ENCODE data around the gene KCNT2. TPM values are rescaled to one million over a fixed set of nuclear protein-coding genes. Genes with fewer than 3 reads are reported as not detected.

The KCNT2 gene
- total and polyA plus RNA-seq, 2 of the 8 experiments (the other 6 are each of a cell fraction or from before 2014, with no cell fraction given) = 2.3 to 10.2 TPM

GRCh38 chr1:196385109-196385508, 223.1 kb downstream of the KCNT2 start:
- TF ChIP-seq ZNF274 (IDR thresholded peaks at IDR 0.05; ENCODE audit: borderline replicate concordance, extremely low read depth, low read length) (no peak), SRF (IDR thresholded peaks at IDR 0.05; ENCODE audit: low read depth, low read length) (no peak), SIRT6 (IDR thresholded peaks at IDR 0.05; ENCODE audit: low read length) (no peak), CBX5 (IDR thresholded peaks at IDR 0.05; ENCODE audit: low read depth, low read length) (no peak), PHF8 (conservative IDR thresholded peaks at IDR 0.05; ENCODE audit: low read depth, low read length) (no peak), USF2 (IDR thresholded peaks at IDR 0.05; ENCODE audit: low read length) (no peak), KDM5A (IDR thresholded peaks at IDR 0.05; ENCODE audit: low read length) (no peak), POU5F1 (IDR thresholded peaks at IDR 0.05; ENCODE audit: low read depth, low read length) (no peak), E2F6 (IDR thresholded peaks at IDR 0.05) (no peak), CHD2 (IDR thresholded peaks at IDR 0.05; ENCODE audit: low read length) (no peak), EP300 (IDR thresholded peaks at IDR 0.05; ENCODE audit: borderline replicate concordance in 1 of 2, low read depth in 2 of 2, low read length in 2 of 2) (no peak), NANOG (IDR thresholded peaks at IDR 0.05; ENCODE audit: insufficient read depth, low read depth, low read length, poor library complexity, severe bottlenecking) (no peak), HDAC6 (IDR thresholded peaks at IDR 0.05; ENCODE audit: low read depth, low read length) (no peak)
- Histone ChIP-seq H2BK15ac (ENCODE audit: low read length) (no peak overlapping the region), H3K4ac (replicated peaks; ENCODE audit: insufficient read length, low read depth, low read length) (no peak overlapping the region), H4K8ac (ENCODE audit: extremely low read depth, insufficient read depth, low read length) (no peak overlapping the region), H2AFZ (ENCODE audit: low read length) (no peak overlapping the region), H4K20me1 (replicated peaks in 1 of 2; ENCODE audit: control insufficient read depth in 1 of 2, insufficient read depth in 2 of 2, low read length in 2 of 2) (no peaks in the 10 kb centered on the region), H4K5ac (ENCODE audit: insufficient read length, low read depth, low read length) (no peak overlapping the region), H4K91ac (replicated peaks; ENCODE audit: insufficient read length, low read length) (no peak overlapping the region), H3K4me1 (replicated peaks in 1 of 4; ENCODE audit: control insufficient read depth in 3 of 4, insufficient read depth in 4 of 4, low read length in 3 of 4) (no peaks in the 10 kb centered on the region), H3K27ac (ENCODE audit: low read depth, low read length) (no peak overlapping the region), H3K9me3 (ENCODE audit: insufficient read depth in 2 of 2, low read depth in 1 of 2, low read length in 1 of 2) (no peaks in the 10 kb centered on the region), H3K23ac (ENCODE audit: insufficient read length) (no peak overlapping the region), H3K4me2 (ENCODE audit: insufficient read depth in 1 of 2, low read depth in 2 of 2, low read length in 2 of 2) (no peak overlapping the region), H3K4me3 (ENCODE audit: extremely low read depth in 1 of 4, insufficient read depth in 2 of 4, low read depth in 3 of 4, low read length in 4 of 4) (no peak overlapping the region), H3K56ac (replicated peaks; ENCODE audit: insufficient read length, low read depth, low read length) (no peak overlapping the region), H3K79me1 (ENCODE audit: low read depth, low read length) (no peaks in the 10 kb centered on the region), H2BK12ac (ENCODE audit: low read depth, low read length) (no peak overlapping the region), H3K79me2 (ENCODE audit: control insufficient read depth in 1 of 2, insufficient read depth in 2 of 2, low read length in 2 of 2) (no peaks in the 10 kb centered on the region), H3K27me3 (replicated peaks in 1 of 4; ENCODE audit: control insufficient read depth in 3 of 4, extremely low read depth in 1 of 4, insufficient read depth in 3 of 4, low read length in 3 of 4) (no peaks in the 10 kb centered on the region), H3K18ac (ENCODE audit: extremely low read depth, low read length) (no peak overlapping the region), H3K36me3 (ENCODE audit: control insufficient read depth in 2 of 4, insufficient read depth in 4 of 4, low read length in 3 of 4) (no peaks in the 10 kb centered on the region), H3K9ac (replicated peaks in 1 of 4; ENCODE audit: extremely low read depth in 1 of 4, low read depth in 3 of 4, low read length in 3 of 4) (no peak overlapping the region), H2BK120ac (replicated peaks; ENCODE audit: low read depth, low read length) (no peak overlapping the region), H2AK5ac (ENCODE audit: low read depth, low read length) (no peak overlapping the region), H2BK20ac (ENCODE audit: low read length) (no peak overlapping the region), H3K23me2 (ENCODE audit: low read depth, low read length) (no peaks in the 10 kb centered on the region), H2BK5ac (ENCODE audit: low read depth, low read length) (no peak overlapping the region), H3K14ac (ENCODE audit: insufficient read length) (no peak overlapping the region)
- WGBS, 2 experiments (ENCODE audit: extremely low coverage in 1 of 2, insufficient coverage in 1 of 2, insufficient read length in 1 of 2, insufficient replicate concordance in 2 of 2, low coverage in 1 of 2, low lambda C conversion rate in 2 of 2, missing lambda C conversion rate in 1 of 2) = 95% methylated on average over 4 of the region's 4 CpGs; no CpG with 5 or more reads in 1 of the 2 experiments
- ChIA-PET POLR2A (ENCODE audit: partially characterized antibody) (no interaction called here), CTCF (ENCODE audit: partially characterized antibody) (interaction anchor here (1.5 kb wide), 1 partner anchor 30 kb away, joined by 4 read pairs; no protein-coding TSS in a partner anchor)
- DNase-seq (ENCODE audit: low read depth in 1 of 2, low spot score in 2 of 2) = no peak
- FAIRE-seq = peak; percentile 32

Measured in H1 (cell line).